ENCODE measurements around the gene DES. TPM values are rescaled to one million over a fixed set of nuclear protein-coding genes. Genes with fewer than 3 reads are reported as not detected.

Gene DES
- total and polyA plus RNA-seq, 2 donors (not counting 3 experiments of a cell fraction or from before 2014, with no cell fraction given) = not detected

GRCh38 chr2:219420687-219421086, 2.5 kb downstream of the DES start:
- ChIA-PET POLR2A (no interaction called here), CTCF (no interaction called here)
- intact Hi-C loops (cut with micrococcal nuclease) (no loop called here), dilution Hi-C loops (cut with MboI; ENCODE audit: extremely low pct_ligation_motif_present, low sequenced_read_pairs) (no loop called here)
- Histone ChIP-seq H3K27me3 (ENCODE audit: control insufficient read depth in 2 of 2, insufficient read depth in 2 of 2, low read length in 2 of 2) (peaks cover 23 to 25% of the 10 kb centered on the region in 2 experiments), H3K9me1 (replicated peaks; ENCODE audit: control insufficient read depth, extremely low read depth, insufficient read depth, low read length) (no peaks in the 10 kb centered on the region), H3K4me2 (ENCODE audit: insufficient read depth, low read length) (no peak overlapping the region), H3K9me3 (replicated peaks; ENCODE audit: control insufficient read depth, insufficient read depth, low read length) (no peaks in the 10 kb centered on the region), H3K36me3 (ENCODE audit: control insufficient read depth in 2 of 2, extremely low read depth in 1 of 2, insufficient read depth in 2 of 2, low read length in 2 of 2) (no peaks in the 10 kb centered on the region), H4K20me1 (replicated peaks; ENCODE audit: control insufficient read depth, extremely low read depth, insufficient read depth, low read length) (no peaks in the 10 kb centered on the region), H2AFZ (ENCODE audit: low read depth, low read length) (no peak overlapping the region), H3K4me3 (replicated peaks in 1 of 3; ENCODE audit: insufficient read depth in 1 of 3, low read depth in 1 of 3, low read length in 3 of 3) (no peak overlapping the region), H3K27ac (ENCODE audit: insufficient read depth, low read depth, low read length) (no peak overlapping the region), H3K79me2 (ENCODE audit: control insufficient read depth, insufficient read depth, low read length) (no peaks in the 10 kb centered on the region), H3K9ac (replicated peaks; ENCODE audit: extremely low read depth, insufficient read depth, low read length) (no peak overlapping the region), H3K4me1 (ENCODE audit: control insufficient read depth, extremely low read depth, insufficient read depth, low read length) (no peaks in the 10 kb centered on the region)
- FAIRE-seq (no peak), DNase-seq (ENCODE audit: low read depth, low spot score) (no peak)
- TF ChIP-seq FOS (IDR thresholded peaks at IDR 0.05; ENCODE audit: borderline replicate concordance, insufficient read depth, low read length) = no peak
- no peak for TF ChIP-seq MYC (IDR thresholded peaks at IDR 0.05; ENCODE audit: low read depth, low read length)
- TF ChIP-seq GATA2 (IDR thresholded peaks at IDR 0.05; ENCODE audit: insufficient read depth, insufficient read length, low read depth, low read length) = no peak
- no peak for TF ChIP-seq EZH2 (IDR thresholded peaks at IDR 0.05; ENCODE audit: borderline replicate concordance, low read depth, low read length, severe bottlenecking)
- no peak for TF ChIP-seq POLR2AphosphoS5 (IDR thresholded peaks at IDR 0.05; ENCODE audit: insufficient read depth, low read depth, low read length)
- TF ChIP-seq, protein P1, sequence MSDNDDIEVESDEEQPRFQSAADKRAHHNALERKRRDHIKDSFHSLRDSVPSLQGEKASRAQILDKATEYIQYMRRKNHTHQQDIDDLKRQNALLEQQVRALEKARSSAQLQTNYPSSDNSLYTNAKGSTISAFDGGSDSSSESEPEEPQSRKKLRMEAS (IDR thresholded peaks at IDR 0.05; ENCODE audit: insufficient read depth, insufficient read length) = no peak
- no peak for TF ChIP-seq CTCF (IDR thresholded peaks at IDR 0.05; ENCODE audit: extremely low read depth in 1 of 2, insufficient read depth in 1 of 2, low read depth in 1 of 2, low read length in 2 of 2)
- TF ChIP-seq JUN (IDR thresholded peaks at IDR 0.05; ENCODE audit: borderline replicate concordance, insufficient read depth, insufficient read length, low read depth) = no peak
- TF ChIP-seq POLR2A (IDR thresholded peaks at IDR 0.05; ENCODE audit: low read depth, low read length) = no peak
- no TSS peak for BruUV-seq (replicated peaks)
